Activated CD4-positive, alpha-beta T cell treated with anti-CD3 and anti-CD28 coated beads for 24 hours (primary cell): ENCODE data around the gene TOMM34.

ENCODE experiments used
- DNase-seq, 2 donors: peaks; one replicate each; pipeline ENCODE4 v3.0.0-alpha.2; 2020; ENCODE audit warnings: low read depth in 2 of 2

The TOMM34 gene, protein sequence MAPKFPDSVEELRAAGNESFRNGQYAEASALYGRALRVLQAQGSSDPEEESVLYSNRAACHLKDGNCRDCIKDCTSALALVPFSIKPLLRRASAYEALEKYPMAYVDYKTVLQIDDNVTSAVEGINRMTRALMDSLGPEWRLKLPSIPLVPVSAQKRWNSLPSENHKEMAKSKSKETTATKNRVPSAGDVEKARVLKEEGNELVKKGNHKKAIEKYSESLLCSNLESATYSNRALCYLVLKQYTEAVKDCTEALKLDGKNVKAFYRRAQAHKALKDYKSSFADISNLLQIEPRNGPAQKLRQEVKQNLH

DNA sequence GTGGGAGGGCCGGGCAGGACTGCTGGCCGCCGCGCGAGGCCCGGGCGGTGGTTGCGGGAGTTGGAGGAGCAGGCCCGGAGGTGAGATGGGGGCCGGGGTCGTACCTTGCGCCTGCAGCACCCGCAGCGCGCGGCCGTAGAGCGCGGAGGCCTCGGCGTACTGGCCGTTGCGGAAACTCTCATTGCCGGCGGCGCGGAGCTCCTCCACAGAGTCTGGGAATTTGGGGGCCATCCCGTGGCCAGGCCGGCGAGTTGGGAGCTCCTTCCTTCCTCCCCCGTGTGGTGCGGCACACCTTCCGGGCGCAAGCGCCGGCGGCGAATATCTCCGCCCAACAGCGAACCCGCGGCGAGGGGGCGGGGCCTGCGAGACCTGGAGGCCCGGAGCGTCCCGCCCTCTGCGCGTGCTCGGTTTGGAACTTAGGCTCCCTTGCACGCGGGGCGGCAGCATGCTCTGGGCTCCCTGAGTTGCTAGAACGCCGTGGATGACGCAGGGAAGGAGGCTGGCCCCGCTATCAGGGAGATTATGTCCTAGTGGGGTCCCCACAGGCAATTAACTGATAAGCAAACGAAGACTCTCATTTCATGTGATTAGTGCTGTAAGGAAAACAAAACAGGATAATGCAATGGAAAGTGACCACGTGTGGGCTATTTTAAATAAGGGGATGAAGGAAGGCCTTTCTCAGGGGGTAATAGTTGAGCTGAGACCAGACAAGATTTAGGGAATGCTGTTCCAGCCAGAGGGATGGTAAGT is at the start of gene TOMM34:
Gene TOMM34, minus strand, starts transcription at position 295 of the 750 bp plus-strand sequence. Its CDS starts 64 bp downstream, at position 231.
- DNase-seq = peak; percentile 92 to 96

DNA sequence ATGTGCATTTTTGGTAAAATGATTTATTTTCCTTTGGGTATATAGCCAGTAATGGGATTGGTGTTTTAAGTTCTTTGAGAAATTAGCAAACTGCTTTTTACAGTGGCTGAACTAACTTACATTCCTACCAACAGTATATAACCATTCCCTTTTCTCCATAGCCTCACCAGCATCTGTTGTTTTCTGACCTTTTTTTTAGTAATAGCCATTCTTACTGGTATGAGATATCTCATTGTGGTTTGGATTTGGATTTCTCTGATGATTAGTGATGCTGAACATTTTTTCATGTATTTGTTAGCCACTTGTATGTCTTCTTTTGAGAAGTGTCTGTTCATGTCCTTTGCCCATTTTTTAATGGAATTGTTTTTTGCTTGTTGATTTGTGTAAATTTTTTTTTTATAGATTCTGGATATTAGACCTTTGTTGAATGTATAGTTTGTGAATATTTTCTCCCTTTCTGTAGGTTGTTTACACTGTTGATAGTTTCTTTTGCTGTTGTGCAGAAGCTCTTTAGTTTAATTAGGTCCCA is 48.4 kb upstream of the TOMM34 start:
- DNase-seq = no peak

DNA sequence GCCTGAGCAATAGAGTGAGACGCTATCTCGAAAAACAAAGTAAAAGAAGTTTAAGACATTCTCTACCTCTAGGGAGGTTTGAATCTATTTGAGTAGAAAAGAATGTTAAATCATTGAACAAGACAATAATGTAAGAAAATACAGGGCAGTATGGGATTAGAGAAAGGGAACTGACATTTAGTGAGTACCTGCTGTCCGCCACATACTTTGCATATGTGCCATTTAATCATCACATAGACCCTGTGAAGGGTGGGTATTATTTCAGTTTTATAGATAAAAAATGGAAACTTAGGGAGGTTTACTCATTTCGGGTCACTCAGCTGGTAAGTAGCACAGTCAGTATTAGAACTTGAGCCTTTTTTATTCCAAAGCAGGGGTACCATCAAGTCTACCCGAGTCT is 37.5 kb upstream of the TOMM34 start:
- DNase-seq = no peak

DNA sequence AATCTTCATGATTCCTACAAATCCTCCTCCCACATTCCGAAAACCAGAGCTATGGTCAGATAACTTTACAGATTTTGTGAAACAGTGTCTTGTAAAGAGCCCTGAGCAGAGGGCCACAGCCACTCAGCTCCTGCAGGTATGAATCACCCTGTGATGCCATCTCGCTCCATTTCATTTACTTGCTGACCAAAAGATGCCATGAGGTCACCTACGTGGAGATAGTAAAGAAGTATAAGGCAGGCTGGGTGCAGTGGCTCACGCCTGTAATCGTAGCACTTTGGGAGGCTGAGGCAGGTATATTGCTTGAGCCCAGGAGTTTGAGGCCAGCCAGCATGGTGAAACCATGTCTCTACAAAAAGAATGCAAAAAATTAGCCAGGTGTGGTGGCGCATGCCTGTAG is 37.0 kb upstream of the TOMM34 start:
- DNase-seq = no peak

DNA sequence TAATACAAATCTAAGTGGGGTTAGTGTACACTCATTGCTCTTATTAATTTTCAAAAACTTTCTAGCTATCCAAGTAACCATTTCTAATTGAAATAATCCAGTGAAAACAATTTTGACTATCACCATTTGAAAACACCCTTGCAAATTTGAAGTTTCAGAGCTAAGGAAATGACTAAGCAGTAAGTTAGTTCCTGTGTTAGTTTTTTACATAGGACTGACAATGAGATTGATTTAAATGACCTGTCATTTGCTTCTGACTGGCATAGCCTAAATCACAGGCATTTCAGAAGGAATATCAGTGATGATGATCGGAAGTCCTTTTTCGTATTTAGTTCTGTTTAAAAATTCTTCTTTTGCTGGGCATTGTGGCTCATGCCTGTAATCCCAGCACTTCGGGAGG is 33.1 kb upstream of the TOMM34 start:
- no peak for DNase-seq

DNA sequence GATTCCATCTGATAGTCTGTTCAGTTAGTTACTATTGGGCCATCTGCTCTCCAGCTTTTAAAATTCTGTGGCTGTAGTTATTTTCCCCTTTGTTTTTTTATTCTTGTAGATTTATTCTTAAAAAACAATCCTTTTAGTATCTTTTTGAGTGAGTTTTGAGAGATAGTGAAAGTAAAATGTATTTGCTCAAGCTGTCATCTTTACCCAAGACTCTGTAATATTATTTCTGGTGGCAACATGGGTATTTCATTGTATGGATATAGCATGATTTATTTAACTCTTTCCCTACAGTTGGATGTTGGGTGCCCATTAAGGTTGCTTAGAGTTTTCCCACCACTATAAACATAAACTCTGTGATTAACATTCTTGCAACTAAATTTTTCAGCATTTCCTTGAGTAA is 30.8 kb upstream of the TOMM34 start:
- DNase-seq = no peak

DNA sequence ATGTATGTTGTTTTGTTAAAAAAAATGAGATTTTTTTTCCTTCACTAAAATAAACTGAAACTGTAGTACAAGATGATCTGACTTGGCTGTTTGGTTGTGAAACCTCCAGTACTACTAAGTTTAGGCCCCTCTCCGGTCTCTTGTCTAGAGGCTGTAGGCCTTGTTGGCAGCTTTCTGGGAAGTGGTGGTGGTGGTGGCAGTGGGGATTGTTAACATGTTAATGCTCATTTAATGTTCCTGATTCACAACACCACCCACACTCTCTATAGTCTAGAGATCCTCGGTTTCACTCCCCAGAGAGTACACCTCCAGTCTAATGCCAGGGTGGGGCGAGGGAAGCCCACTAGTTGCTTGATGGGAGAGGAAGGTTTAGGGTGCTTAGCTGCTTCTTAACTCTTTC is 30.2 kb upstream of the TOMM34 start:
- peak; percentile 34 to 41 for DNase-seq

DNA sequence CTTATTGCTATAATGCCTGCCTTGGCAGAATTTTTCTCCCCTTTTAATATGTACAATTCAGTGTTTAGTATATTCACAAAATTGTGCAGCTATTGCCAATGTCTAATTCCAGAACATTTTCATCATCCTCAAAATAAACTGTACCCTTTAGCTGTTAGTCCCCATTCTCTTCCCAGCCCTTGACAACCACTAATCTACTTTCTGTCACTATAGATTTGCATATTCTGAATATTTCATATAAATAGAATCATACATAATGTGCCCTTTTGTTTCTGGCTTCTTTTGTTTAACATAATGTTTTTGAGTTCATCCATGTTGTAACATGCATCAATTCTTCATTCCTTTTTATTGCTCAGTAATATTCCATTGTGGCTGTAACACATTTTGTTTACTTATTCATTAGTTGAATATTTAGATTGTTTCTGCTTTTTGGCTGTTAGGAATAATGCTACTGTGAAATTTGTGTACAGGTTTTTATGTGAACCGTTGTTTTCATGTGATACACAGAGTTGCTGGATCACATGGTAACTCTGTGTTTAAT is 28.5 kb upstream of the TOMM34 start:
- DNase-seq = no peak

DNA sequence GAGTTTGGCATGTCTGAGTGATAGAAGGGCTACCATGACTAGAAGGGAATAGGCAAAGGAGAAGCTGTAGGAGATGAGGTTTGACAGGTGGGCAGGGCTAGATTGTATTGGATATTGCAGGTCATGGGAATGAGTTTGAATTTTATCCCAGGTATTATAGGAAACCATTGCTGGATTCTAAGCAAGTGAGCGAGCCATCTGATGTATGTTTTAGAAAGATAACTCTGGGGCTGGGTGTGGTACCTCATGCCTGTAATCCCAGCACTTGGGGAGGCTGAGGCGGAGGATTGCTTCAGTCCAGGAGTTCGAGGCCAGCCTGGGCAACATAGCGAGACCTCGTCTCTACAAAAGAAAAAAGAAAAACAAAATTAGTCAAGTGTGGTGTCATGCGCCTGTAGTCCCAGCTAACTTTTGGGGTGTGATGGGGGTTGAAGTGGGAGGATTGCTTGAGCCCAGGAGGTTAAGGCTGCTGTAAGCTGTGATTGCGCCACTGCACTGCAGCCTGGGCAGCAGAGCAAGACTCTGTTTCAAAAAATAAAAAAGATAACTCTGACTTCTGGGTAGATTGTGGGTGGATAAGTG is 23.0 kb upstream of the TOMM34 start:
- no peak for DNase-seq

DNA sequence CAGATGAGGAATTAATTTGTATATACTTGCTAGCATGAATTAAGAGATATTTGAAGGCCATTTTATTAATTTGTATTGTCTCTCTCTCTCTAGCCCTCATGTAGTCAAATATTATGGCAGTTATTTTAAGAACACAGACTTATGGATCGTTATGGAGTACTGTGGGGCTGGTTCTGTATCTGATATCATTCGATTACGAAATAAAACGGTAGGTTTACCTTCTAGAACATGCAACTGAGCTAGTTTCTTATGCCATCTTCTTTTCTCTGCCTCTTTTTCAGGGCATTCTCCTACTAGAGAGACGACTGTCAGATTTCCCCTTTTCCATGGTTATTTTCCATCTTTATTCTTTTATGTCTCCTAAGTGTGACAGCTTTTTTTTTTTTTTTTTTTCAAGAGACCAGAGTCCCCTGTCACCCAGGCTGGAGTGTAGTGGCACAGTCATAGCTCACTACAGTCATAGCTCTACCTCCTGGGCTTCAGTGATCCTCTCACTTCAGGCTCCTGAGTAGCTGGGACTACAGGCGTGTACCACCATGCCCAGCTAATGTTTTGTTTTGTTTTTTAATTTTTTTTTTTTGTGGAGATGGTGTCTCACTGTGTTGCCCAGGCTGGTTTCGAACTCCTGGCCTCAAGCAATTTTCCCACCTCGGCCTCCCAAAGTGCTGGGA is 21.7 kb upstream of the TOMM34 start:
- no peak for DNase-seq

DNA sequence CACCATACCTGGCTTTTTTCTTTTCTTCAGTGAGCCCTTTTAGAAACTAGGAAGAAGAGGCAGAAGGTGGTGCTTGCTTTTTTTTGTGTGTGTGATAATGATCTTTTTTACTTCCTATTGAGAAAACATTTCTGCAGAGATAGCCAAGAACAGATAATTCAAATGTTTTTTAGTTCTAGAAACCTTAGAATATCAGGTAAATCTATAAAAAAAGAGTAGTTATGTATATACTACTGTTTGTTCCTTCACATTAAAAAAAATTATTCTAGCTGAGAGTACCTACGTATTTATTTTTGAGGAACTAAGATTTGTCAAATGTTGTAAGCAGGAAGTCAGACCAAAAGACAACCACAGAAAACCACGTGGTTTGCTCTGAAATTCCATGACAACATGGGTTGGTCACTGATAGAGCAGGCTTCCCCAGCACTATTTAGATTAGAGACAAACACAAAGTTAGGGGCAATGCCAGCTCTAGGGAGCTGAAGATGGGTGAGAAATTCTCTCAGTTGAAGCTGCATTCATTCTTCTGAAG is 19.0 kb upstream of the TOMM34 start:
- DNase-seq = no peak

DNA sequence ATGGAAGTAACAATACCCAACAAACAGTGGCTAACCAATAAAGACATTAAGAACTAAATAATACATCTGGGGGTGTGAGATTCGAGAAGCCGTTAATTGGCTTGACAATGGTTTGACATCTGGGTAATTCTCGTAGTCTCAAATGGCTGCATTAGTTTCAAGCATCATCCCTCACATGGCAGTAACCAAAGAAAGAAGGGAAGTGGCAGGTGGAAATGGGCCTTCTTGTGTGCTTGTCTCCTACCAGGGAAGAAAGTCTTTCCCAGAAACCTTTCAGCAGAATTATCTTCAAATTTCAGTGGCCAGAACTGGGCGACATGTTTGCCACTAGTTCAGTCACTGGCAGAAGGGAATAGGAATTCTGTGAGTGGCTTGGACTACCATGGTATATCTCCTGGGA is 16.5 kb upstream of the TOMM34 start:
- DNase-seq = no peak

DNA sequence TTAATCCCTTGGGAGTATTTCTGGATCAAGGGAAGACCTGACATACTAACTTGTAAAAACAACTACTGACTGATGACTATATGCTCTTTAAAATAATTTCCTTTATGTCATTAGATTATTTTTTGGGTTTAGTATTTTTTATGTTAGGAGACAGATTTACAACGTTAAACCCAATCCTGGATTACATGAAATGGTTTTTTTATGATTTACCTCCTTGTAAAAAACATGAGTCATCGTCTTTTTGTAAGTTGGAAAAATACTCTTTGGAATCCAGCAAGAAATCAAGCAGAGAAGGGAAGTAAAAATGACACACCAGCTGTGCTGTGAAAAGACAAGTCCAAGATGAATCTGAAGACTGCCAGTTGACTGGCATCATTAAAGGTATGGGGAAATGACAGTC is 12.9 kb upstream of the TOMM34 start:
- no peak for DNase-seq

DNA sequence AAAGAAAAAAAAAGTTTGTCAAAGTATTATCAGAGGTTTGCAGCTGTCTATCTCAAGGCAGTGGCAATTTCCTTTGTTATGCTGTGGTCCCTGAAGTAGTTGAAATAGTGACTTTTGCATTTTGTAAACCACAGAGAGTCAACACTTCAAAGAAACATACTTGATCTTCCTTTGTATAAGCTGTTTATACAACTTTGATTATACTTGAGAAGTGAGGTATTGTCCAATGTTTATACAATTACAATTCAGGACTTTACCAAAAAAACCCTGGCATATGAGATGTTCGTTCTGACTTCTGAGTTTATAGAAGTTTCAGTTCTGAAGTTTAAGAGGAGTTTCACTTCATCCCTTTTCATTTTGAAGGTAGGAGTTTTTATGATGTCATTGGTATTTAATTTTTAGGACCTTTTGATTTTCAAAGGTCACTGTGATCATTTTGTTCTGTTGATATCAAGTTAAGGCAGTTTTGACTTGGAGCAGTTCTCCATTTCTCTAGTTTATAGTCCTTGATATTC is 10.1 kb upstream of the TOMM34 start:
- no peak for DNase-seq

DNA sequence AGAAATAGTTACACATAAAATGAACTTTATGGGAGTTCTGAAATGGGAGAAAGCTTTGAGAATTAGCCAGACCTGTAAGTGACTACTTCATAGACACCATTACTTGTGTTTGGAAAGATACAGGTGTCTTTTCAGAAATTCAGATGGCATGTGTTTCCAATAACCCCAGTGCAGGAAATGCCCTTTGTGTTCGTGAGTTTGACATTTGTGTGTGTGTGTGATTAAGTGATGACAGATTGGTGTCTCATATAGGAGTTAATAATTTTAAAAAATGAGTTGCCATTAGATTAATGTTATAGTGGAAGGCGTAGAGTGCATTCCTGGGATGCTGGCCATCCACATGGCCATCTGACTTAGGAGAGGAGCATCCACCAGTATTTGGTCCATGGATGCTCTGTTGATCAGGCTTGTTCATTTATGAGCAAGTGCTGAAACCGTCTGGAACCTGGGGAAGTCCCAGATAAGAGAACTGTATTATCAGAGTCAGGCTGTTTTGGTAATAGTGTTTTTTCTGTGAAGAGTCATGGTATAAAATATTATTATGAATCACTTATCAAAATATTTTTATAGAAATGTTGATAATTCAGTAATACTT is 9.2 kb upstream of the TOMM34 start:
- DNase-seq = no peak

DNA sequence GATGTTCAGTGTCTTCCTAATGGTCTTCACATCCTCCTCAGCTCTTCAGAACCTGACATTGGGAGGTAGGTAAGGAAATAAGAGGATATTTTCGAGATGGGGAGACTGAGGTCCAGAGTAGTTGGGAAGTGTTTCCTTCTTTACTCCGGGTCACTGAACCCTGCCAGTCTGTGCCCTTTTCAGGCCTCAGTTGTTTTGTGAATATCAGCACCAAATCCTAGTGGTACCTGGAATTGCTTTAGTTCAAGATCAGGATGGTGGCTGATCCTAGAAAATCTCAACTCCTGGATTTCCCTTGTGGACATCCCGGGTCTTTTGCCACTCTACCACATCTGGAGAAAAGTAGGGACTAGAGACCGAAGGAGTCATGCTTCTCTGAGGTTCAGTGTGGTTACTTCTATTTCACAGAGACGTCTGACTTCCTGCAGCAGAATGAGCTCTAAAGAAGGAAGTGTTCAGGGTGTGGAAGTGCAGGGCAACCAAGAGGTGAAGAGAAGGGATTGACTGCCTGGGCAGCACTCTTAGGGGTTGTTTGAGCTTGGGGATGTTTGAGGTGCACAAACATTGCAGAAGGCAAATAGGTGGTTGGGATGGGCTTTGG is 7.1 kb upstream of the TOMM34 start:
- DNase-seq = no peak

DNA sequence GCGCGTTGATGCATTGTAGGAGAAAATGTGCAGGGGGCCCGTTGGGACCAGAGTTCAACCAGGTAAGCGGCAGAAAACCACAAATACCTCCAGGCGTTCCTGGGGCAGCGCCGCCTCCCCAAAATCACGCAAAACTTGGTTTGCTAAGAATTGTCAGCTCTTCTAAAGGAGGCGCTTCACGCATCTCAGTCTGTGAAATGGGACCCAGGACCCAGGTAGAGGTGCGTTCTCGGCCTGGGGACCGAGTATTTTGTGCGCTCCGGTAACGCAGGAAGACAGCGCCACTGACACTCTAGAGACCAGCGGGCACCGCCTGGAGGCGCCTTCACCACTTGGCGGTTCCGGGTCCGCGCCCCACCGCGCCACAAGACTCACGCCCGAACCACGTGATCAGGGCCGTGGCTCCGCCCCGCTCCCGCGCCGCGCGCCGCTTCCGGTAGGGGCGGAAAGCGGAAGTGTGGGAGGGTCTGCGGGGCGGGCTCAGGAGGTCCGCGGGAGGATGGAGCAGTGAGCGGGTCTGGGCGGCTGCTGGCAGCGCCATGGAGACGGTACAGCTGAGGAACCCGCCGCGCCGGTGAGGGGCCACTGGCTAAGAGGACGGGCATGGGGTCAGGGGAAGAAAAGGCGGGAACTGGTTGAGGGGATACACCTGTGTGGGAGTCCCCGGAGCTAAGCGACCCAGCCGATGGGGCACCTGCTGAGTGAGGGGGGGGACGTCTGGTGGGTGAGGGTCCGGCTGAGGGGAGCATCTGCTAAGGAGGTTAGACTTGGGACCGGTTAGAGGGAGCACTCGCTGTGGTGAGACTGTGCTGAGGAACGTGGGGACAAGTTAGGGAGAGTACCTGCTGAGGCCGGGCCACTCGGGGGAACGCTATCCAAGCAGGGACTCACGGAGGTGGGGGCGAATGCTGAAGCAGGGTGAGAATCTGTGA is 6.1 kb upstream of the TOMM34 start, which contains the start of gene STK4:
Gene STK4, plus strand, starts transcription at position 483 of the 932 bp plus-strand sequence. Its CDS starts 57 bp downstream, at position 540.
- peak; percentile 90 to 94 for DNase-seq

DNA sequence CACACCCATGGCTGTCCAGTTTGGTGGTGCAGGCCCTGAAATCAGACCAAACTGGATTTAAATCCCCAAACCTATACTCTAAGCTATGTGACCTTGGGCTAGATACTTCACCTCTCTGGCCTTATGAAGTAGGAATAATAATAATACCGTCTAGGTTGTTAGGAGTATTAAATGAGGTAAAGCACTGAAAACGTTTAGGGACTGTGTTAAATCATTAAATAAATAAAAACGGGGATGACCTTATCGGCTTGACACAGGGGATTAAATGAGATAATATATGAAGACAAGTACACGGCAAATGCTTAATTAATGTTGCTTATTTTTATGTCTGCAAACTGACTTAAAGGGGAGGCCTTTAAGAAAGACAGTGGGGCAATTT is 5.4 kb upstream of the TOMM34 start:
- DNase-seq = no peak
